EL (cell line): ENCODE results near the gene SCUBE1.
A peak's percentile ranks its signal among the peaks of the same experiment; 100 is the strongest.

Experiments
- DNase-seq: peaks from one replicate; pipeline ENCODE4 v3.0.0-alpha.2; 2016

SCUBE1 gene

DNA sequence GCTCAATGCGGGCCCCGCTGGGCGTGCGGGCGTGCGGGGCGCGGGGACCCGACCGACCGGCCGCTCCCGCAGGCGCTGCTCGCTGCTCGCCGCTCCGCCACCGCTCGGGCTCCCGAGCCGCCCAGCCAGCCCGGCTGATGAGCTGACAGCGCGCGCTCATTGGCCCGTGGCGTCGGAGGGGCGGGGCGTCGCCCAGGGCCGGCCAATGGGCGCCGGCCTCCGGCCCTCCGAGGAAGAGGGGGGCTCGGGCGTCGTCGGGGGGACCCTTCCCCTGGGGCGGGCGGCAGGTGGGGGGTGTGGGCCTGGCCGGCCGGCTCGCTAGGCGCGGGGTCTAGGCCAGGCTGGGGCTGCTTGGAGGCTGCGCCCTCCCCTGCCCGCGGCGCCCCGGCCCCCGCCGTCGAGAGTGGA lies at the start of gene SCUBE1:
SCUBE1 (minus strand) TSS at position 111 of the 408 bp plus-strand sequence. CDS start 111 bp downstream, outside the sequence.
- DNase-seq = peak; percentile 17

DNA sequence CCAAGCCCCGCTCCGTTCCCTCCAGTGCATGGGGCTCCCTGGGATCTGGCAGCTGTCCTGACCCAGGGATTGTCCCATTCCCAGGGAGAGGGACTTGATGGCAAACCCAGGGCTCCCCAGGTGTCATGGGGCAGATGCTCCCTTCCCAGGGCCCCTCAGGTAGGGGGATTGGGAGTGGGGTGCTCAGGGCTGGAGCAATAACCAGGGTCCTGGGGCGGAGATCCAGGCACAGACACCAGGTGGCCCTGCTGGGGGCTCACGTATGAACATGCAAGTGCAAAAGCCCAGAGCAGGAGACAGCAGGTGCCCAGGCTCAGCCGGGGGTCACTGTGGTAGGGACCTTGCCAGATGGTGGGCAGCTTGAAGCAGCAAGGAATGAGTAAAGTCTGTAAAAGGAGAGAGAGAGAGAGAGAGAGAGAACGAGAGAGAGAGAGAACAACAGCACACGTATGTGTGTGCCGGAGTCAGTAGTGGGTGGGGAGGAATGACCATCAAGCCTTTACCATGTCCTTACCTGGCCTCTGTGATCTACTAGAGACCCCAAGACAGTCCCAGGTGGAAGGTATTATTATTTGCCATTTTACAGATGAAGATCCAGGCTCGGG lies 49.3 kb upstream of the SCUBE1 start:
- no peak for DNase-seq

DNA sequence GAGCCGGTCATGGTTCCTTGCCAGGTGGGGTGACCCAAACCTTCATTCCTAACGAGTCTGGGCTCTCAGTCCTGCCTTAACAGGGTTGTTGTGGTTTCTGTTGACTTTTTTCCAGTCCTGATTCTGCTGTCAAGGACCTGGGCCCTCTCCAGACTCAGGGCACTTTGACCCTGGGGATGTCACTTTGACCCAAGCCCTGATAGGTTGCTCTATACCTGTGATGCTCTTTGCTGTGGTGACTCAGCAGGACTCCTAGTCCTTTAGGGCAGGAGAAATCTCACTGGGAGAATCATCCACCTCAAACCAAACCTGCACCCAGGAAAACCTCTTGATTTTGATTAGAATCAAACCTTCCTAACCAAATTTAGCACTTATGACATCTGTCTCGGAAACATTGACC lies 48.1 kb upstream of the SCUBE1 start:
- no peak for DNase-seq

DNA sequence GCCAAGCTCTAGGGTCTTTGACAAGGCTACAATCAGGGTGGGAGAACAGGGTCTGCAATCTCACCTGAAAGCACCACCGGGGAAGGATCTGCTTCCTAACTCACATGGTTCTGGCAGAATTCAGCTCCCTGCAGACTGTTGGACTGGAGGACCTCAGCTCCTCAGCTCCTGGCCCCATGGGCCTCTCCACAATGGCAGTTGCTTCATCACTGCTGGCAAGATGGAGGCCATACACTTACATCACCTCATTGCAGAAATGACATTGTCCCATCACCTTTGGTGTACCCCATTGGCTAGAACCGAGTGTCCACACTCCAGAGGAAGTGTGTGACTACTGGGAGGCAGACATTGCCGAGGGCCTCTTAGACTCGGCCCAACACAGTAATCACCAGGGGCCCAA lies 47.7 kb upstream of the SCUBE1 start:
- DNase-seq = no peak

DNA sequence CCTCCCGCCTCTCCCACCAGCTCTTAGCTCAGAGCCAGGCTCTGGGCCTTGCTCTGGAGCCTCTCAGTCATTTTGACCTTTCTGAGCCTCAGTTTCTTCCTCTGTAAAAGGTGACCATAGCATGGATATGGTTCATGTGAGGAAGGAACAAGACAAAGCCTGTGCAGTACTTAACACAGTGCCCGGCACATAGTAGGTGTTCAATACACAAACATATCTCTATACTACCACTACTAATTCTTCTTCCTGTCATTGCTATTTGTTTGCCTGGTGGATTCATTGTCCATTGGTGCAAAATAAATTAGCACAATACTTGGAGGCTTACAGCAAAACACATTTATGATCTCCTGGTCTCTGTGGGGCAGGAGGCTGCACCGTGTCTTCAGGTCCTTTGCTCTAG lies 47.0 kb upstream of the SCUBE1 start:
- no peak for DNase-seq

DNA sequence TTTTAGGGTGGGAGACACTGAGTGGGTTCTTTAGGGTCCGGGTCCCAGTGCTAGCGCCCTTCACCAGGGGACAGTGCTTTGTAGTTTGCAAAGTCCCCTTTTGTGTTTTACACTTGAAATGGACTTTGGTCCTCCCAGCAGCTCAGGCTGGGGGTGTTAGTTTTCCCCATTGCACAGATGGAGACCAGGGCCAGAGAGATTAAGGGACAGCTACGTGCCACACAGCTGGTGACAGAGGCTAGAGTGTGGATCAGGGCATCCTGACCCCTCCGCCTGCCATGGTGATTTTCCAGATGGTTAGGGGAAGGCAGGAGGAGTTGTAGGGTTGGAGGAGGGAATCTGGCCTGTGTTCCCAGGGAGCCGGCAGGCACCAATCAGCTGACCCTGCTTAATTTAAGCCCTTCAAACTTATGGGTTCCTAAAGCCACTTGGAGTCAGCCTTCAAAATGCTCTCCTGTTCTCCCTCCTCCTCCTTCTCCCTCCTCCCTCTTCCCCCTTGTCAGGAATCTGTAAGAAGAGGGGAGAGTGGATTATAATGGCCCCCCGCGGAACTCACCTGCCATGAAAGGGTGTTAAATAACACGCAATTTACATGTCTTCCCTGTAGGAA lies 46.2 kb upstream of the SCUBE1 start:
- DNase-seq = no peak

DNA sequence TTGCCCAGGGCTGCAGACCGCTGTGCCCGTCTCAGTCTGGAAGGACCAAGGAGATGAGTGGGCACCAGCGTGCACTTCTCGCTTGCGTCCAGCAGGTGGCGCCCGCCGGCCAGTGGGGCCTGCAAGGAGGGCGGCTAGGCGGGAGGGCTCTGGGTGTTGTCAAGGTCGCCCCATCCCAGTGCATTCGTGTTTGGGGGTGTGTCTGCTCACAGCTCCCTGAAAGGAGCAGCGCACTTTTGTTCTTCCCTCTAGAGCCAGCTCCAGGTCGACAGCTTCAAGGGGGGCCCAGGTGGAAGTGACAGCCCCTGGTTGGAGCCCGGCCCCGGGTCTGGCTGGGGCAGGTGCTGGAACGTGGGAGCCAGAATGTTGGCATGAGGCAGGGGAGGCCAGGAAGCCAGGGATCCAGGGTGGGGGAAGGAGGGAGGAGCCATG lies 45.3 kb upstream of the SCUBE1 start:
- DNase-seq = peak; percentile 60

DNA sequence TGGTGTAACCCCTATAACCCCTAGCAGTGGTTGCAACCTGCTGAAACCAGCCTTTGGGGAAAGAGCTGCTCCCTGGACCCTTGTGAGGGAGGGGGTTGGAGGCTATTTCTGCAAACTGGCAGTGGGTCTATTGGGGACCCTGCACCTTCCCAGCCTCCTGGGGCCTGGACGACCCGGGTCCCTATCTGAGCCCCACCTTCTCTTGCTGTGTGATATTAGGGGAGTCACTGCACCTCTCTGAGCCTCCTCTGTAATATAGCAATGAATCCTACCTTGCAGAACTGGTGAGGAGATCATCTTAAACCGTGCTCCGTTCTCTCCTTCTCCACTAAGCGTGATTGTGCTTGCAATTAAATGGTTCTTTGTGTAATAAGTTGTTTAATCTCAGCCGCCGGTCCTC lies 44.6 kb upstream of the SCUBE1 start:
- DNase-seq = no peak

DNA sequence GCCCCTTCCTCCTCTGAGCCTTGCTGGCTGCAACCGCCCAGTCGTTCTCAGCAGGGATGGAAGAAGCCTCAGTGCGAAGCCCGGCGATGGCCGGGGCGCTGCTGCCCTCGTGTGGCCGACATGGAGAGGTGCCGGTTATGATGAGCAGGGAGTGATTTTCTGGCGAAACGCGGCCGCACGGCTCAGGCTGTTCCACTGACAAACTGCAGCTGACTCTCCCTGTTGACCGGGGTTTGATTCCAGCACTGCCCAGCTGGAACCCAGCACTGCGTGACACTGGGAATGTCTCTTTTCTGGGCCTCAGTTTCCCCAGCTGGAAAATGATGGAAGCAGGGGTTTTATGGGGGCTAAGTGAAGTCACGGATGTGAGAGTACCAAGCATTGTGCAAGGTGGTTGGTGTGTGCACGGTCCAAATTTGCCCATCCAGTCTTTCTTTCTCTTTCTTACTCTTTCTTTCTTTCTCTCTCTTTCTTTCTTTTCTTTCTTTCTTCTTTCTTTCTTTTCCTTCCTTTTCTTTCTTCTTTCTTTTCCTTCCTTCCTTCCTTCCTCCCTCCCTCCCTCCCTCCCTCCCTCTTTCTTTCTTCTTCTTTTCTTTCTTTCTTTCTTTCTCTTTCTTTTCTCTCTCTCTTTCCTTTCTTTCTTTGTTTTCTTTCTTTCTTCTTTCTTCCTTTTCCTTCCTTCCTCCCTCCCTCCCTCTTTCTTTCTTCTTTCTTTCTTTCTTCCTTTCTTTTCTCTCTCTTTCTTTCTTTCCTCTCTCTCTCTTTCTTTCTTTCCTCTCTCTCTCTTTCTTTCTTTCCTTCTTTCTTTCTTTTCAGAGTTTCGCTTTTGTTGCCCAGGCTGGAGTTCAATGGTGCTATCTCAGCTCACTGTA lies 42.8 kb upstream of the SCUBE1 start:
- DNase-seq = peak; percentile 72

DNA sequence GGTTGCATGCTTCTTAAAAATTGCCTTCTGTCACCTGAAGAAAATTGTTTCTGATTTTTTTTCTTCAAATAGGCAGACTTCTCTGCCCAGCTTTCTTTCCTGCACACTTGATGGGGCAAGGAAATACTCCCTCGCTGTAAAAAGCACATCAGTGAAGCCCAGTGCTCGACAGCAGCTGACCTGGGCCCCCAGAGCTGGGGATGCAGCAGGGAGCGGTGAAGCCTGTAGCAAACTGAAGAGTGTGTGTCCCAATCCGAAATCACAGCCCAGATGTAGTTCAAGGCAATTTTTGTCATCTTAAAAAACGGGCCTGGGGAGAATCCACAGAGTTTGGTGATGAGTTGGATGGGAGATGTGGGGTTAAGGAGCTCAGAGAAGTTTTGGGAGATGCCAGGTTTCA lies 41.7 kb upstream of the SCUBE1 start:
- DNase-seq = no peak

DNA sequence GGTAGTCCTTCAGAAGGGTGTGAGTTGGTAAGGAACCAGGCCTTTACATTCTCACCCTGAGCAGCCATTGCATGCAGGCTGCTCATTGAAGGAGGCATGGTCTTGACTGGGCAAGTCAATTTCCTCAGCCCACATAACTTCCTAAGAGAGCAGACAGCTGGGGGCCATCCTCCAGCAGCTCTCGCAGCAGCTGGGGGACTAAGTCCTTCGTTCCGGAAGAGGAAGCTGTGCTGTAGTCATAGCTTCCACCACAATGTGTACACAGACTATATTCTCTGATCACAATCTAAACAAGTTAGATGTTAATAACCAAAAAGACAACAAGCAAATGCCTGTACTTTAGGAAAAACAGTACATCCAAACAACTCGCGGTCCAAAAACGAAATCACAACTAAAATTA lies 38.5 kb upstream of the SCUBE1 start:
- no peak for DNase-seq

DNA sequence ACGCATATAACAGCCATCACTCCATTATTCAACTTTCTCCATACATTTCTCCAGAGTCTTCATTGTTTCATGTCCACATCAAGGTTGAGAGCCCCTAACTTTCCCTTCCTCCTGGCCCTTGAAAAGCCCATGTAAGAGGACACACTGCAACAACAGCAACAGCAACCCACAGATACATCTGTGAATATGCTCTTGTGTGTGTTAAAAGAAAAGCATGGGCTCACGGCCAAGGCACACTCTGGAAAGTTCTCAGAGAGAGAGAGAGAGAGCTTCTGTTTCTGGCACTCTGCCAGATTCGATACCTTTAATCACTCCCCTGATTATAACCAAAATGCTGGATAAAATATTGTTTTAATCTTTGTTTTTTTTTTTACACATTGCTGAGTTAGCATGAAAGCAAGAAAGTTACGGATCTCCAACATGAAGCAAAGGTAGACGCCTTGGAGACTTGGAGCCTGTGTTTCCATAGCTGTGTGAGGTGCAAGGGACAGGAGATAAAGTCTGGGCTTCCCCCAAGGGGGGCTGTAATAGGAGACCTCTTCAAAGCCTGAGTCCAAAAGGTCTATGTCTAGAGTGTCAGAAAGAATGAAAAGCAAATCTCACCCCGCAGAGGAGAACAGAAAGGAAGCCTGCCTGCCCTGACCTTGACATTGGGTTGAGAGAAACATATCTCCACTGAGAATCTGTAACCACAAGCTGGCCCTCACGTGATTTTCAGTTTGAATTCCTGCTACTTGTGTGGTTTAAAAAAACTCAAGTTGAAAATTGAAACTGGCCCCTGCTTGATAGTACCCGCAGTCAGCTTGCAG lies 34.9 kb upstream of the SCUBE1 start:
- DNase-seq = peak; percentile 39

DNA sequence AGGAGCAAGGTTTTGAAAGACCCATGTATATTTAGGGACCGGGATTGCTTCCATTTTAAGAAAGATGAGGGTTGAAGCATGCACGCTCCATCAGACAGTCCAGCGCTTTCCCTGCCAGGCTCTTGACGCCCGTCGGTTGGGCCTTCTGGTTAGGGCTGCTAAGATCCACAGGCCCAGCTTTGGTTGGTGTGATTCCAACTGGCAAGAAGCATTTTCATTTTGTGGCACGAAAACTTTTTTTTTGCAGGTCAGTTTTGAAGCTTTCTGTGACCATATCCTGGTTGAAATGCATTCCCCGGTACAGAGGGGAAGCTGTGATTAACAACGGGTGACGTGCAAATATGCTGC lies 34.4 kb upstream of the SCUBE1 start:
- no peak for DNase-seq

DNA sequence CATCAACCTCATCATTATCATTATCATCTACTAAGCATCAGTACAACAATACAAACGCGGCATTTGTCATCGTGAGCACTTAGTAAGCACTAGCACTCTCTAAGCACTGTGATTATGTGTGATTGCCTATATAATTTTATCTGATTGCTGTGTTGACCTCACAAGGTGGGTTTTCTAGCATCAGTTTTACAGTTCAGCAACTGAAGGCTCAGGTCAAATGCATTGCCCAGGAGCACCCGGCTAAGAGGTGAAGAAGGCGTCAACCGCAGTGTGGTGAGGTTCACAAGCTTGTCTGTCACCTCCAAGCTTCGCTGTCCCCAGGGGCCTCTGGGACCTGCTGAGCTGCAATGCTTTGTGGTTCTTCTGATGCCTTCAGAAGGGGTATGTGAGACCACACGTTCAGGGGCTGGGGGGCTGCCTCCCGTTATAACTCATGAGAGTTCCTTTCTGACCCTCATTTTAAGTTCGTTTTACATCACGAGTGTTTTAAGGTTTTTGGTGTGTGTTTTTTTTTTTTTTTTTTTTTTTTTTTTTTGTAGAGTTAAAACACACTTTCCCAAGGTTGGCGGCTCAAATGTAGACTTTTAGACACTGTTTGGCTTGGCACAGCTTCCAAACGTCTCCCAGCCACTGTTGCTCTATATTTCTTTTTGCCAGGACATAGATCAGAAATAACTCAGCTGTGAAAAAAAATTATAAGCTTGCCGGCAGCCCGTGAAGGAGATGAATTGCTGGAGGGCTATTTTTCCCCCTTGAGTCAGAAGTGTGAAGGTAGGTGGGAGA lies 33.8 kb upstream of the SCUBE1 start:
- DNase-seq = no peak

DNA sequence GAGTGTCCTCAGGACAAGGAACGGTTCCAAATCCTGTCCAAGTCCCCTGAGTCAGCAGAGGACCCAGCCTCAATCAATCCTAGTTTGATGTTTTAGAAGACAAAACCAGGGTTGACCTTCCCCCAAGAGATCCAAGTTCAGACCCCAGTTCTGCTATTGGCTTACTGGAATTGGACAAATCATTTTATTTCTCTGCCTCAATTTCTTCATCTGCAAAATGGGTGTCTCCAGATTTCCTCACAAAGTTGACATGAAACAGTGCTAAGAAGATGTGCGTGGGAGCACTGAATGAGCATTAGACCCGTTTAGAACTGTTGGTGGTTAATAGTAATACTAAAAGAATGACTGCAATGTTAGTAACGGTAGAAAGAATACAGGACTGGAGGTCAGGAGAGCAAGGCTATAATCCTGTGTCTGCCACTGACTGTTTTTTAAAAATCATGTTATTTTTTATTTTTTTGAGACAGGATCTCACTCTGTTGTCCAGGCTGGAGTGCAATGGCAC lies 32.8 kb upstream of the SCUBE1 start:
- peak; percentile 51 for DNase-seq

DNA sequence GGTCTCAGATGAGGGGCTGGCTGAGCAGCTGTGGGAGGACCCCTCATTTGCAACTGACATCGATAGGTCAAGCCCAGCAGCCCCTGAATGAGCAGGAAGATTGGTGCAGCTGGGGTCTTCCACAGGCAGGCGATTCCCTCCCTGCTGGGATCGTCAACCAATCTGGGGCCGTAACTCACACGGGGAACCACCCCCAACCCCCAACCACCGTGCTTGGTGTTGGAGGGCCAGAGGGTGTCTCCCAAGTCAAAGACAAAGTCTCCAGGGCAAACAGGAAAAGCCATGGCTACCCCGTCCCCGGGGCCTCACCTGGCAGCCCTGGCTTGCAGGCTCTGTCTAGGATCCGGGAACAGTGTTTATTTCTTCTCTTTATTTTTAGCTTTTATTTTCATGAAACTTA lies 26.9 kb upstream of the SCUBE1 start:
- no peak for DNase-seq

DNA sequence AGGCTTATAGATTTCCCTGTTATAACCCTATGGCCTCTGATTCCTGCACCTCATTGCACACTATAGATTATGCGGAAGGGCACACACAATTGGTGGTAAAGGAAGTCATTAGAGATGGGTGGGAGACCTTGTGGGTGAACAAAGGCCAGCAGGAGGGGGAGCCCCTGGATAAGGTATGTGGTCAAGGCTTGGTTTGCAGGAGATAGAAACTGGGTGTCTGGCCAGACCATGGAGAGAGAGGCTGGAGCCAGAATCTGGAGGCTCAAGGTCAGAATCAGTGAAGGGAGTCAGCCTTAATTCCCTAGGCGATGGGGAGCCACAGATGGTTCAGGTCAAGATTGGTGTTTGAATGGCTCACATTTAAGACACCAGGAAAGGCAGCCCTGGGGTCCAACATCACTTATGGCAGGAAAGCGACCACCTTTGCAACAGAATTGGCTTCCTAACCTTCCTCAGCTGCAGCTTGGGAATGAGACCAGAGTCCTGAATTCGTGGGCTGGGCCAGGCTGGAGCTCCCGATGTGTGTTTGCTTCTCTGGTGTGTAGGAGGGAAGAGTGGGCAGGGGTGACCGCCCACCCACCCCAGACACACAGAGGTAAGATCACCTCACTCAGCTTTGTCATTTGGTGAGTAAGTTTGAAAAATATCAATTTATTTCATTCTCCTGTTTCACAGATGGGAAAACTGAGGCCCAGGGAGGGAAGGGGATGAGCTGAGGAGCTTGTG lies 22.7 kb upstream of the SCUBE1 start:
- no peak for DNase-seq

DNA sequence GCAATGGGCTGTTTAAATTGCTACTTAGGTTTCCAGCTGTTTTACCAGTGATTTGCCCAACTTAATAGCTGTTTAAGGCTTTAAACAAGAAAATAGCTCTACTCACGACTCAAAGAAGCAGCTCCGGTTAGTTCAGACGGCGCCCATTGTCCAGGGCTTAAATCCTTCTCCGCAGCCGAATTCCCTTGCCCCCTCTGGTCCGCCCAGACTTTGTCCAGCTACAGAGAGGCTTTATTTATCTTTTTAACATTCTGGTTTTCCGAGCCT lies 20.9 kb upstream of the SCUBE1 start:
- no peak for DNase-seq

DNA sequence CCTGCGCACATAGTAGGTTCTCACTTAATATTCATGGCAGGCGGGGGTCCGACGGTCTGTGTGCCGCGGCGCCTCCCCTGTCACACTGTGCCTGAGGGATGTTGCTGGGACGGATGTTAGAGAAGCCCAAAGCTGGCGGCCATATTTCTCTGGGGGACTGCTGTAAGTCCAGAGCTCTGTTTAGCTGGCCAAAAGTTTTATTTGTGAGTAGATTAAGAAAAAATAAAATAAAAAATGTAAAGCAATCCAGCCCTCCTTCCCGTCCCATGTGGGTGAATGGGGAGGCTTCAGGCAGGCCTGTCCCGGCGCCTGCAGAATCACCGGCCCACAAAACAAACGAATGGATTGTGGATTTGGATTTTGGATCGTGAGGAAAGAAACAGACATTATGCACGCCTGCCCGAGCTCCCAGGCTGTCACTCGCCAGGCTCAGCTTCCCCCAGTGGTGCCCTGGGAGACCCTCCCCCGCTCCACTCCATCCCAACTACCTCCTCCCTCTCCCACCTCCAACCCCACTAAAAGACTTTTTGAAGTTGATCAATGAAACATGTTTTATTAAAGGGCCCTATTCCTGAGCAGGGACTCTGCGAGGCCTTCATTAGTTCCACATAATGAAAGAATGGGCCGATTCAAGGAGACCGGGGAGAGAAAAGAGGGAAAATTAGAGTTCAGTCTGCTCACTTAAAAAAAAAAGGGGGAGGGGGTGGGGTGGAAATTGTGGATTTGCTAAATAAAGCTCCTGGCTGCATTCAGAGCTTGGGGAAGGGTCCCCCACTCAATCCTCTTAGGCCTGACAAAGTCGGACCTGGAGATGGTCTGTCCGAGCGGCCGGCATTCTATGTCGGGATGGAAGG lies 20.4 kb upstream of the SCUBE1 start:
- no peak for DNase-seq

DNA sequence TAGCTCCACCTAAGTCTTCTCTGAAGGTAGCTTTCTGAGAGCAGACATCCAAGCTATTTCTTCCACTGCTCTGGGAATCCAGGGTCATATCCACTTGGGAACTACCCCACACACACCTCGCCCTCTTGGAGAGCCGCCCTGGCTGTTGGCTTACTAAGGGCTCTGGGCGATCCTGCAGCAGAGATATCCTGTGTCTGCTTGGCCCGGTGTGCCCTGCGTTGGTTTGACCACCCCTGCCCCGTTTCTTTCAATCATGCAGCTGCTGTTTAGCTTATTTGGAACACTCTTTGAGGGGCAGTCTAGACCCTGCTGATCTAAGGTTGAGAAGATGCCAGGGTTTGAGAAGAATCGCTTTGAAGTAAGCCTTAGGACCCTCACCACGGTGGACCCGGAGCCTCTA lies 17.4 kb upstream of the SCUBE1 start:
- no peak for DNase-seq

DNA sequence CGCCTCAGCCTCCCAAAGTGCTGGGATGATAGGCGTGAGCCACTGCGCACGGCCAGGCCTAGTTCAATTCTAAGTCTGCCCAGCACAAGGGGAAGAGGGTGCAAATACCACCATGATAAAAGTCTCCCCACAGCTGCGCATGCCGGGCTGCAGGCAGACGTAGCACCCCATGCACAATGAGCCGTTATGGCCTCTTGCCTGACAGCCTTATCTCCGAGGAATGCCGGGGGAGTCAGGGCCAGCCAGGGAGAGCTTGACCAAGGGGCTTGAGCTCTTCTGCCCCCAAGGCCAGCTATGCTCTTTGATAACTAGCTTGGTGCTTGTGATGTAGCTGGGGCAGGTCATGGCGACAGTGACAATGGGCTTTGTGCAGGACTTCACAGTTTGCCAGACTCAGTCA lies 13.7 kb upstream of the SCUBE1 start:
- DNase-seq = no peak
